GM18868 (cell line): ENCODE measurements around the gene RALGDS.
"Not testable (repeated sequence)": the region's sequence is repeated elsewhere in the genome, so short reads cannot be mapped to it uniquely, and the experiment has no call there.

Source experiments
- ATAC-seq: cut with Tn5 transposase; IDR thresholded peaks from one replicate; pipeline ENCODE4 v1.9.1; 2021; ENCODE audit warnings: mild to moderate bottlenecking, moderate library complexity; ENCODE audit not compliant: unreplicated experiment

Gene RALGDS

DNA sequence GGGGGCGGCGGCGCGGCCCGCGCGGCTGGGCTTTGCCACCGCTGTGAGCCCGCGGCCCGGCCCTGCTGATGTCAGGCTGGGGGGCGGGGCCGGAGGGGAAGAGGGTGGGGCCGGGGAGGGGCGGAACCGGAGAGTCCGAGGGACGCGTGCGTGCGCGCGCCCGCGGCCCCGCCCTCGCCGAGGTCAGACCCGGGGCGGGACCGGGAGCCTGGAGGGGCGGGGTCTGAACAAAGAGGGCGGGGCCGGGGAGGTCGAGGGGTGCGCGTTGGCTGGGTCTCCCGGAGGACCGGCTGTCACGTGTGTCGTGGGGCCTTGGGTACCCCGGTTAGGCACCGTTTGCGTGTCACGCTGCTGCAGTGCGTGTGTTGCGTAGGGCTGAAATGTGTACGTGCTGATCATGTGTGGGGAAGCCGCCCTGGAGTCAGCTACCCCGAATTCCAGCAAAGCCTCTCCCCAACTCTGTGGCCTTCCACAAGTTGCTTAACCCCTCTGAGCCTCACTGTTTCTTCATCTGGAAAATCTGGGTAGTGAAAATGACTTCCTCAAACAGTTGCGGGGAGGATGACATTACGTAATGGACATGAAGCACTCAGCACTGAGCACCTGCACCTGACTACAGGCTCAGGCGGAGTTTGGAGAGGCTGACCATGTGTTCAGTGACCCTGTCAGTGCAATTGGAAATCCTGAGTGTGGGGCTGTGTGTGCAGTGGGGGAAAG is at the start of gene RALGDS:
TSS of gene RALGDS (minus strand) at position 43 of the 717 bp plus-strand sequence. CDS start 86 bp downstream, outside the sequence.
- ATAC-seq = peak; percentile 73

DNA sequence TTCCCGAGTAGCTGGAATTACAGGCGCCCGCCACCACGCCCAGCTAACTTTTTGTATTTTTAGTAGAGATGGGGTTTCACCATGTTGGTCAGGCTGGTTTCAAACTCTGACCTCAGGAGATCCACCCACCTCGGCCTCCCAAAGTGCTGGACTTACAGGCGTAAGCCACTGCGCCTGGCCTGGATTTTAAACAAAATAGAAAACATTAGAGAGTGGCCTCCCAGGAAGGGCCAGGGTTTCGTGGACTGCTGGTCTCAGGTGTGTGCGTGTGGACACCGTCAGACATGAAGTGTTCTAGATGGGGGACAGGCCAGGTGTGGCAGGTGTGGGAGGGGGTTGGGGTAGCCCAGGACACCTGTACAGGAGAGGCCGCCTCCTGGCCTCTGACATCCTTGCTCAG is 49.7 kb upstream of the RALGDS start:
- no peak for ATAC-seq

DNA sequence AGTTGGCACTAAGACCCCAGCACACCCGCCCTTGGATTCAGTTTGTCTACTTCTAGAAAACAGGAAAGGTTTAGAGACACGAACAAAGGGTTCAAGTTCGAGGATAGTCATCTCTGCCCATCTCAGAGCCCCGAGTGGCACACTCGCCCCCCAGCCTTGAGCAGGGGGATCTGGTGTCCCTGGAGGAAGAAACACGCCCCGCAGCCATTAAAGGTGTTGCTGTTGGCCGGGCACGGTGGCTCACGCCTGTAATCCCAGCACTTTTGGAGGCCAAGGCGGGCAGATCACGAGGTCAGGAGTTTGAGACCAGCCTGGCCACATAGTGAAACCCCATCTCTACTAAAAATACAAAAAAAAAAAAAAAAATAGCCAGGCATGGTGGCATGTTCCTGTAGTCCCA is 48.6 kb upstream of the RALGDS start:
- not testable (repeated sequence) for ATAC-seq

DNA sequence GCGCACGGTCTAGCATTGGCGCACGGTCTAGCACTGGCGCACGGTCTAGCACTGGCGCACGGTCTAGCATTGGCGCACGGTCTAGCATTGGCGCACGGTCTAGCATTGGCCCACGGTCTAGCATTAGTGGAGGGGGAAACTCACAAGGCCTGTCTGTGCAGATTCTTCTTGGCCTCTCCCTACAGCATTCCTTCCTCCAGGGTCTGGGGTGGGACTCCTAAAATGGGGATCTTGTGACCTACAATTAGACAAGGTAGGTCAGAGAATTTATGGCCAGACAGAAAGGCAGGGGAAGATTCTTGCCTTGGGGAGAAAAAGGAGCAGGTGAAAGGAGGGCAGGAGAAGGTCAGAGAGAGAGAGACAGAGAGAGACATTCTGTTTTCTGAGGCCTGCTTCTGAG is 48.1 kb upstream of the RALGDS start:
- ATAC-seq = no peak

DNA sequence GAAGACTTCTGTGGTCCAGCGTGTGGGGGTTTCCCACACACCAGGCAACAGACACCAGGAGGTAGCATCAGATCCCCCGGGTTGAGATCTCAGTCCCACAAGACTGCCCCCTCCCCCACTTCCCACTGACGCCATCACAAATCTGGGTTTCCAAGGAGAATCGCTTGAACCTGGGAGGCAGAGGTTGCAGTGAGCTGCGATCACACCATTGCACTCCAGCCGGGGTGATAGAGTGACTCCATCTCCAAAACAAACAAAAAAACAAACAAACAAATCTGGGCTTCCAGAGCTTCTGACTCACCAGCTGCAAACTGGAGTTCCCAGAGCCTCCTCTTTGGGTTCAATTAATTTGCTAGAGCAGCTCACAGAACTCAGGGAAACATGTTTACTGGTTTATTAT is 47.4 kb upstream of the RALGDS start:
- ATAC-seq = no peak

DNA sequence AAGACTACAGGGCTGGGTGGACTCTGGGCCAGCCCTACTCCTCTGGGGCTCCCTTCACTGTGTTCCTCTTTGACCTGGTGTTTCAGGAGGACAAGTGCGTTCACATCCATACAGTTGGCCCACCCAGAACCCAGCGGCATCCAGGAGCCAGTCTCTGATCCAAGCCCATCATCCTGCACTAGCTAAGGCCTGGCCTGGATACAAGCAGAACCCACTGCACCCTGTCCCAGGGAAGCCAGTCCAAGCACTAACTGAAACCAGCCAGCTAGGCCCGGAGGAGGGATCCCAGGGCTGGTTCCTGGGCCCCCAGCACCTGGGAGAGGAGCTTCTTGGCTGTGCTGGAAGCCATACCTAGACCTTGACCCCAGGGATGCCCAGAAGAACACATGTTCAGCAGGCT is 46.7 kb upstream of the RALGDS start:
- no peak for ATAC-seq

DNA sequence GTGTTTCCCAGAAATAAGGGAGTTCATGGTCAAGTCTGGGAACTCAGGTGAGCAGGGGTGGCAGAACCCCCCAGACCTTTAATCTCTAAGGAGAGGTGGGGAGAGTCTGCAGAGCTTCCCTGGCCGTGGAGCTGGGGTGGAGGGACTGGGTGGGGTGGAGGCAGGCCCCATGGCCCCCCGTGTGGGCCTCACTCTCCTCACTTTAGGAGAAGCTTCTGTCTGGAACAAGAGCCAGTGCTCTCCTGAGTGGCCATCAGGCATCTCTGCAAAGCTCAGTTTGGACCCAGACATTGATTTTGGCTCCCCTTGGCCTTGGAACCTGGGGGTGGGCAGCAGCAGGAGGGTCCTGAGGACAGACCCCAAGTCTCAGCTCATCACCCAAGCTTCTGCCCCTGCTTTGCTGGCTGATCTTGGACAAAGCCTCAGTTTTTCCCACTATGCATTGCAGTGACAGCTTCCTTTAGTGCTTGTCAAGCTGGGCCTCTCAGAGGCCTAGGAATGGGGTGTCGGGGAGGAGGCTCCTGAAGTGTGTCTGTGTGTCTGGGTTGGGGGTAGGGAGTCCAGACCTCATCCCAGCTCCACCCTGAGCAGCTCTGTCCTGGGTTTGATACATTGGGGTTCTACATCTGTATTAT is 46.2 kb upstream of the RALGDS start:
- ATAC-seq = no peak

DNA sequence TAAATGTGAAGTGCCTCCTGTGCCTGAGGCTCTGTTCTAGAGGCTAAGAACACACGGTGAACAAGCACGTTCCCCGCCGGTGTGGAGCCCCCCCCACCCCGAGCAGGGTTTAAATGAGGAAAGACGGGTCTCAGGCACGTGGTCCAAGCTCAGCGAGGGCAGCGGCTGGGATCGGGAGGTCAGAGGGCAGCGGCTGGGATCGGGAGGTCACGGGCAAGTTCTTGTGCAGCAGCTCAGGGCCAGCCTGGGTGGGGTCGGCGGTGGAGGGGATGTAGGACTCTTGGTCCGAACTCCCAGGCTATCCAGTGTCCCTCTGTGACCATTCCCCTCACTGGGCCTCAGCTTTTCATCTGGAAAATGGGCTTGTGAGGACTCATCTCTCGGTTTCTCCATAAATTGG is 45.4 kb upstream of the RALGDS start:
- no peak for ATAC-seq

DNA sequence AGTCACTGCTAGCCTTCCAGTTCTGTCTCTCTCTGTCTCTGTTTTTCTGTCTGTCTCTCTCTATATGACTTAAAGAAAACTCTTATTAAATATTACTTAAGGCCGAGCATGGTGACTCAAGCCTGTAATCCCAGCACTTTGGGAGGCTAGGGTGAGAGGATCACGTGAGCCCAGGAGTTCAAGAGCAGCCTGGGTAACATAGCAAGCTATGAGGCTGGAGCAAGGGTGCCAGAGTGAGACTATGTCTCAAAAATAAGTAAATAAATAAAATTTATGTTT is 44.4 kb upstream of the RALGDS start:
- ATAC-seq = no peak

DNA sequence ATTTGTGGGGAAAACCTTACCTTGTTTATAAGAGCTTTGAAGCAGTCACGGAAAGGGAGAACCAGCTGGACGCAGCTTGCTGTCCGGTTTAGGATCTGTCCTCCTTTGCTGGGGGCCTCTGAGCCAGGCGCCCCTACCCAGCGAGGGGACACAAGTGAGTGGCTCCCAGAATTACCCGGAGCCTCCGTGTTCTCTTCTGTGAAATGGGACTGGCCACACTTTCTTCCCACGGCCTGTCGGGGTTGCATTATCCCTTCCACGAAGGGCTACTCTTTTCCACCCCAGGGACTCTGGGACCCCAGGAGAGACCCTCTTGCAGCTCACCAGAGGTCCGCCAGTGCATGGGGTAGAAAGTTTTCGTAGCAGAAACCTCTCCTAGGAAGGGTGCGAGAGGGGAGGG is 43.2 kb upstream of the RALGDS start:
- ATAC-seq = no peak

DNA sequence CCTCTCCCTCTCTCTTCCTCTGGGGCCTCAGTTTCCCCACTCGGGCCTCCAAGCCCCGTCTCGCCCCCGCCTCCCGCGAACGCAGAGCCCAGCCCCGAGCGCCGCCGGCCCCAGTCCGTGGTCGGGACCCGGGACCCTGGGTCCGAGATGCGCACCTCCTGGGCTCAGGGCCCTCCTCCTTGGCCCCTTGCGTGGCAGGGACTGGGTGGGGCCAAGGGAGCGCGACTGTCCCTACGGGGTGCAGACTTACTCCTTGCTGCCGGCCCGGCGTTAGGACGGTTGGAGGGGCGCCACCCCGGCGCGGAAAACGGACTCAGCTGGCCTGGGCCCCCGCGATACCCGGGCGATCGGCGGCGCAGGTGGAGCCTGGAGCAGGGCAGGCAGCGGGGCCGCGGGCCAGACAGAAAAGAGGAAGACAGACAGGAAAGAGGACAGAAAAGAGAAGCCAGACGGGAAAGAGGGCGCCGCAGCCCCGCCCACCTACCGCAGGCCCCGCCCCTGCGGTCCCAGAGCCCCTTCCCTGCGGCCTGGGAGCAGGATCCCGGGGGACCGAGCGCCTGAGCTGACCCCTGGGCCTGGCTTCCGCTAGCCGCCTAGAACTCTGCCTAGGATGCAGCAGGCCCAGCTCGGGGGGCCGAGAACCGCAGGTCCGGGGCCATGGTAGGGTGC is 42.6 kb upstream of the RALGDS start, which contains the start of gene GBGT1:
TSS of gene GBGT1 (minus strand) at position 411 of the 669 bp plus-strand sequence. CDS start 1,502 bp downstream, outside the sequence.
- ATAC-seq = no peak

DNA sequence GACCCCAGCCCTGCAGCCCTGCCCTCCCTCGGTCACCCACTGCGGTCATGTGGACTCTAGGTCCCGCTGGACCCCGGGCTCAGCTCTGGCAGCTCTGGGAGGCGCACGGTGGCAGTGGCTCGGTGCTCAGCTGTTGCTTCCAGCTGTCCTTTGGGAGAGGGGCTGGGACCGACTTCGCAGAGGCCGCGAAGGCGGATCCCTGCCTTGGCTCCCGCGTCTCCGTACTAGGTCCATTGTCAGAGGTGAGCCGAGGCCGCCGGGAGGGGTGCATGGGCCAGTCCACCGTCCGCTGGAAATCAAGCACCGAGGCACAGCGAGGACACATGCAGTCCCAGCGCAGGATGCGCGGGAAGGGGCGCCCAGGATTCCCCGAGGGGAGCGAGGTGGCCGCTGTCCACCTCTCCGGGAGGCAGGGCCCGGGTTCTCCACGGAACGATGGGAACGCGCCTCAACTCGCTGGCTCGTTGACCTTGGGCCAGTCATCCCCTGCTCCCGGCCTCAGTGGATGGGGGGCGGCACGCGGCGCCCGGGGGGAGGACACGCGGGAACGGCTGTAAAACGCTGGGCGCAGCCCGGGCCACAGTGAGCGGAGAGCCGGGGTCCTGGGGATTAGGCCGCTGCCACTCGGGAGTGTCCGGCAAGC is 41.9 kb upstream of the RALGDS start:
- no peak for ATAC-seq

DNA sequence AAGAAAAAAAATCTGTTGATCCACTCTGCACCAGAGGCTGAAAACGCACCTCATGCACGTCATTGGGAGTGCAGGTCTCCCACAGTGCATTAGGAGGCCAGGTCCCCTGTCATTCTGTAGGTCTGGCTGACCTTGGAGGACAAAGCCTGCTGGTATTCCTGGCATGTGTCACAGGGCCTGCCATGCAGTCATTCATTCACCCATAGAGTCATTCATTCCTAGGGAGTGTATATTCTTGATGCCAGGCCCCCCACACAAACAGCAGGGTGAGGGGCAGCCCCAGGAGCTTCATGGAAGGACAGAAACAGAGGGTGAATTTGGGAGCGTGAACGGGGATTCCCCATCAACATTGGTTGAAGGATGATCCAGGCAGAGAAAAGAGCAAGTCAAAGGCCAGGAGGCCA is 40.5 kb upstream of the RALGDS start:
- no peak for ATAC-seq

DNA sequence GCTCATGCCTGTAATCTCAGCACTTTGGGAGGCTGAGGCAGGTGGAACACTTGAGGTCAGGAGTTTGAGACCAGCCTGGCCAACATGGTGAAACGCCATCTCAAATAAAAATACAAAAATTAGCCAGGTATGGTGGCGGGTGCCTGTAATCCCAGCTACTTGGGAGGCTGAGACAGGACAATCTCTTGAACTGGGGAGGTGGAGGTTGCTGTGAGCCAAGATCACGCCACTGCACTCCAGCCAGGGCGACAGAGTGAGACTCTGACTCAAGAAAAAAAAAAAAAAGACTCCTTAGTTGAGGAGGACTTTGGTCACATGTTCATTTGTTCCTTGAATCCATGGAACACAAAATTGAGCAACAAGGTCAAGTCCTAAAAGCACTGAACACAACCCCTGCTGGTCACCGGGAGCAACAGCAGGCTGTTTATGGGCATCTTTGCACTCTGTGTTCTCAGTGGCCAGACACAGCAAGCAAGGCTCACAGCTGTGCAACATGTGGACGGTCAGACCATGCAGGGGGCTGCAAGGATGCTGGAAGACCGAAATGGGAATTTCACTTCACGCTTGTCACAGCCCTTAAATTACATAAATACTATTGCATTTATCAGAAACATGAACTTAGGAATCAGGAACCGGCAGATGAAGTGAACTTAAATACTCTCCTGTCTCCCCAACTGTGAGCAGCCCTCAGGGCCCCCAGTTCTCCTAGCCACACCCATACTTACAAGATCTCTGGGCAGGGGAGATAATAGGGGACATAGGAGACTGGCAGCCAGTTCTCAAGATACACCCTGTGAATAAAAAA is 39.9 kb upstream of the RALGDS start:
- ATAC-seq = no peak

DNA sequence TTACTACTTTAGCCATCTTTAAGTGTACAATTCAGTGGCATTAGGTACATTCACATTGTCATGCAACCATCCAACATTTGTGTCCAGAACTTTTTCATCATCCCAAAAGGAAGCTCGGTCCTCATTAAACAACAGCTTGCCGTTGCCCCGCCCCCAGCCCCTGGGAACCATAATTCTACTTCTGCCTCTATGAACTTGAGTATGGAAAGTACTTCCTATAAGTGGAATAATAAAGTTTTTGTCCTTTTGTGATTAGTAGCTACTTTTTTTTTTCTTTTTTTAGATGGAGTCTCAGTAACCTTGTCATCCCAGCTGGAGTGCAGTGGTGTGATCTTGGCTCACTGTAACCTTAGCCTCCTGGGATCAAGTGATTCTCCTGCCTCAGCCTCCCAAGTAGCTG is 37.7 kb upstream of the RALGDS start:
- no peak for ATAC-seq

DNA sequence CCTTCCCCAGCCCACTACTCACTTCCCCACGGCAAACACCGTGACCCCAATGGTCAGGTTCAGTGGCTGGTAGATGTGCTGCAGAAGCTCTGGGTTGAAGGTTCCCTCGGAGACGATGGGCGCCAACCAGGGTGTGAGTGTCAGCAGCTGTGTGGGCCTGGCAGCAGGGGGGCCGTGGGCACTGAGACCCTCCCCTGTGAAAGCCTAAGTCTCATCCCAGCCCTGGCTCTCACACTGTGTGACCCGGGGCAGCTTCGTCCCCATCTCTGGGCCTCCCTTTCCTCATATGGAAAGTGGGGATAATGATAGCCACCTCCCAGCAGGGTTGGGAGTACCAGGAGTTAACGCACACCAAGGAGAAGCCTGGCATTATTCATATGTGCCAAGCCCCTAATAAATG is 34.1 kb upstream of the RALGDS start:
- ATAC-seq = no peak

DNA sequence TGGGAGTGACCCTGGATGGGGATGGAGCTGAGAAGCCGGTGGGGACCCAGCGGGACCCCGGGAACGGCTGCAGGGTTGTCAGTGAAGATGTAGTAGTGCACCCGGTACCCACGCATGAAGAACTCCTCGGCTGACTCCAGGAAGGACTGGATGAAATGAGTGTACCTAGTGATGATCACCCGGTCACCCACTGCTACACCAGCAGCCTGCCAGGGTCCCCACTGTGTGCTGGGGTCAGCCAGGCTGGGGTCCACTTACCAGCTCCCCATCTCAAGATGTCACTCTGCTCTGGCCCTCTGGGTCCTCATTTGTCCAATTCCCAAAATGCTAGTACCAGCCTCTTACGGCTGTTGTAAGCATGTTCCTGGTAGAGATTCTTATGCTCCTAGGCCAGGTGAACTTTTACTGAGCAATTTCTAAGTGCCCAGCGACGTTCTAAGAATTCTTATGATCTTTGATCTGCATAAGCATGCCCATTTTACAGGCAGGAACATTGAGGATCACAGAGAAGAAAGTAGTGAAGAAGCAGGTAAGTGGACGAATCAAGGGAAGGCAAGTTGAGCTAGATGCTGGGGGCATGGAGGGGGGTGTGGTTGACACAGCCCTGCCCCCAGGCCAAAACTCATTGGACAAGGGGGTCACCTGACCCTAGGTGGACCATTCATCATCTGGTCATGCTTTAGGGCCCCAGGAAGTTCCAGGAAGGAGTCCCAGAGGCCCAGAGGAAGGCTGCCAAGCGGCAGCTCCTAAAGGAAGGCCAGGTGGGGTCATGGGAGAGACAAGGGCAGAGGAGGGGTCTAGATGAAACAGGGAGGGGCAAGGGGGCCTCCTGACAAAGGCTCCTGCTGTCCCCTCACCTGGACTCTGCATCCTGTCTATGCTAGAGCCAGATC is 33.3 kb upstream of the RALGDS start:
- no peak for ATAC-seq

DNA sequence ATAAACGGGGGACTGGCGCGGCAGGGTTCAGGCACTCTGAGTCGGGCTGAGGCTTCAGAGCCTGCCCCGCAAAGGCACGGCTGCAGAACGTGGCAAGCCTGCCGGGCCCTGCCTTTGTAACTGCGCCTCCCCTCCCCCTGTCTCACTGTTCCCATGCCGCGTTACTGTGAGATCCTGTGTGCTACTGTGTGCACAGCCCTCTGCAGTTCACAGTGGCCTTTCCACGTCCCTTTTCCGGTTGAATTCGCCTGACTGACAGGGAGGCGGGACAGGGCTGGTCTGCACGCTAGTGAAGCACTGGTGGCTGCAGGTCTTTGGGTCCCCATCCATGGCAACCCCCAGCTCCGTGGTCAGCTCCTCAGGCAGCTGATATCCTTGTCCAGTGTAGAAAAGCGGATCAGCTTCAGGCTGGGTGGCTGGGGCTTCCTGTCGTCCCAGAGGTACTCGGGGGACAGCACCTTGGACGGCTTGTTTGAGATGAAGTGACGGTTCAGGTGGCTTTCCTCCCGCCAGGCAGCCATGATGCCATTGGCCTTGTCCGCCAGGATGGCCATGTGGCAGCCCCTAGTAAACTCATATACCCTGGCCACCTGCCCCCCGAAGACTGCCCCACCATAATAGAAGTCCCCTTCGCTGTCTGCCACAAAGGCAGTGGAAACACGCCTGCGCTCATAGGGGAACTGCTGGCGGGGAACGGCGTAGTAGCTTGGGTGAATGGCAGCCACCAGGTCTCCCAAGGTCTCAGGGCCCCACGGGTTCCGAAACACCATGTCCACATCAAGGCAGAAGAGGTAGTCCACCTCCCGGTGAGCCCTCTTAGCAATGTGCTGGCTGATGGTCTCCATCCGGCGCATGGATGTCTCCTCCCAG is 32.4 kb upstream of the RALGDS start:
- no peak for ATAC-seq
